Adrenal gland (tissue), 12 donors: ENCODE data around the gene METTL21A. TPM values are rescaled to one million over a fixed set of nuclear protein-coding genes. Genes with fewer than 3 reads are reported as not detected.

Experiments
- DNase-seq, 7 donors: peaks; one replicate each; pipeline ENCODE4 v3.0.0-alpha.2; 2019 to 2020
- H3K27ac ChIP-seq, 5 donors: fragments of 200-600 bp; sonication (generic) in 4 of 5; 1 replicate in 3 of 5; 2 replicates in 2 of 5; pipeline versions ENCODE4 v1.5.1 to v1.8.0; 2016 to 2020; ENCODE audit warnings: mild to moderate bottlenecking in 1 of 5
- H3K27me3 ChIP-seq: fragments of 200-600 bp; 2 replicates; pipeline ENCODE4 v1.8.0; 2021
- H3K36me3 ChIP-seq, 2 donors: fragments of 200-600 bp; replicated peaks in 1 of 2; 1 replicate in 1 of 2; 2 replicates in 1 of 2; pipeline versions ENCODE4 v1.5.1 to v1.8.0; 2018 to 2022
- H3K4me1 ChIP-seq, 2 donors: fragments of 200-600 bp; replicated peaks in 1 of 2; 1 replicate in 1 of 2; 2 replicates in 1 of 2; pipeline versions ENCODE4 v1.5.1 to v1.8.0; 2018 to 2021
- H3K4me3 ChIP-seq, 4 donors: fragments of 200-600 bp; sonication (generic) in 3 of 4; one replicate each; pipeline ENCODE4 v1.5.1; 2016 to 2018
- H3K9me3 ChIP-seq, 3 donors: fragments of 200-600 bp; sonication (generic) in 1 of 3; replicated peaks in 1 of 3; 1 replicate in 2 of 3; 2 replicates in 1 of 3; pipeline versions ENCODE4 v1.5.1 to v1.8.0; 2016 to 2021
- POLR2A ChIP-seq, 2 donors: fragments of 450-650 bp; IDR thresholded peaks; one replicate each; pipeline ENCODE4 v1.6.1; 2017; ENCODE audit warnings: antibody characterized with exemption in 2 of 2, mild to moderate bottlenecking in 2 of 2, moderate library complexity in 1 of 2
- WGBS, 4 donors: extraction: QIAGEN DNeasy Blood & Tissue Kit in 2 of 4; methylation state at CpG; one replicate each; pipeline versions ENCODE4 v1.1.5 to v1.1.7; 2013 to 2017; 5-methylcytosine and 5-hydroxymethylcytosine counted together
- intact Hi-C, 2 donors: fragments of 100-400 bp; cut with DNase I; formaldehyde crosslinking; loops; one replicate each; pipeline versions ENCODE4 v1.14.1 to v1.15.0; 2022 to 2023
- polyA plus RNA-seq, 3 donors: library from polyadenylated mRNA; stranded (reverse); fragments of 200-250 nt in 2 of 3; fragments of 350-450 nt in 1 of 3; fragmentation: Illumina TruSeq in 1 of 3; extraction: RNeasy Lipid Tissue Mini Kit (QIAGEN cat#74804) in 1 of 3; gene quantifications; one replicate each; pipeline ENCODE4 v1.2.3, GENCODE V29; 2013 to 2014
- small RNA-seq, 2 donors: library from RNA; depleted of rRNA; stranded (forward); fragments of <200 nt; gene quantifications; one replicate each; pipeline ENCODE3, GENCODE V24; 2016
- total RNA-seq, 9 donors: library from RNA; depleted of rRNA in 4 of 9; stranded (reverse); fragments of >200 nt in 4 of 9; fragments of 120-200 nt in 1 of 9; fragmentation: NEBNext Ultra II Directional in 1 of 9; extraction: Animal tissue kit (Norgen Biotek cat#: 25700) in 1 of 9; gene quantifications; one replicate each; pipeline versions ENCODE4 v1.1.0 to v1.2.4, GENCODE V29; 2013 to 2023
- TF ChIP-seq, protein P1 (sequence below), 6 experiments: fragments of 450-650 bp in 4 of 6; fragments of 200-600 bp in 2 of 6; sonication (generic) in 1 of 6; IDR thresholded peaks; 1 replicate in 5 of 6; 2 replicates in 1 of 6; pipeline versions ENCODE4 v1.5.1 to v1.8.0; 2016 to 2021; ENCODE audit warnings: antibody characterized with exemption in 6 of 6, mild to moderate bottlenecking in 2 of 6, moderate library complexity in 1 of 6
- donor health status: healthy with polysubstance abuse.
- donor health status: Bipolar disorder and iron deficiency.
- donor health status: DM: yes; HTN: yes; CAD: no.
- donor health status: DM: no; HTN: no; CAD: no.
- donor health status: DM: no; HTN: no; CAD: no.
- donor health status: DM: yes; HTN: yes; CAD: no.

The METTL21A gene
- total and polyA plus RNA-seq, 12 donors = 6.9 to 49.7 (median 13.6) TPM

DNA sequence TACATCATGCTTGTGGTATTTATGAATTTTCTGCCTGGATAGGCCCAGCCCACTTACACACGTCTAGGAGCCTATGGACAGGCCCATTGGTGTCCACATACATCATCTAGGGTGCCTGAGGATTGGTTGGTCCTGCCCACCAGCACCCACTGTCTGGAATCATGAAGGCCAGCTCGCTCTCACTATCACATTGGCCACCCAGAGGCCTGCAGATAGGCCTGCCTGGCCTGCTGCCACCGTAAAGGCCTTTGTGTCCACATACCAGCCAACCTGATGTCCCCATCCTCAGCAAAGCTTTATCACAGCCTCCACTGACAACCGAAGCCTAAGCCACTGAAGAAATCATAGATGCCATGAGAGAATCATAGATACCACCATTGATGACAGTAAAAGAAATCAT, 40.2 kb downstream of the METTL21A start:
- no peaks in the 10 kb centered on the region for H3K27me3 ChIP-seq
- no peaks in the 10 kb centered on the region for H3K4me1 ChIP-seq
- peaks cover 0 to 23% of the 10 kb centered on the region in 2 donors for H3K36me3 ChIP-seq
- no peaks in the 10 kb centered on the region for H3K9me3 ChIP-seq
- DNase-seq = no peak
- H3K27ac ChIP-seq = no peak overlapping the region
- TF ChIP-seq, protein P1, sequence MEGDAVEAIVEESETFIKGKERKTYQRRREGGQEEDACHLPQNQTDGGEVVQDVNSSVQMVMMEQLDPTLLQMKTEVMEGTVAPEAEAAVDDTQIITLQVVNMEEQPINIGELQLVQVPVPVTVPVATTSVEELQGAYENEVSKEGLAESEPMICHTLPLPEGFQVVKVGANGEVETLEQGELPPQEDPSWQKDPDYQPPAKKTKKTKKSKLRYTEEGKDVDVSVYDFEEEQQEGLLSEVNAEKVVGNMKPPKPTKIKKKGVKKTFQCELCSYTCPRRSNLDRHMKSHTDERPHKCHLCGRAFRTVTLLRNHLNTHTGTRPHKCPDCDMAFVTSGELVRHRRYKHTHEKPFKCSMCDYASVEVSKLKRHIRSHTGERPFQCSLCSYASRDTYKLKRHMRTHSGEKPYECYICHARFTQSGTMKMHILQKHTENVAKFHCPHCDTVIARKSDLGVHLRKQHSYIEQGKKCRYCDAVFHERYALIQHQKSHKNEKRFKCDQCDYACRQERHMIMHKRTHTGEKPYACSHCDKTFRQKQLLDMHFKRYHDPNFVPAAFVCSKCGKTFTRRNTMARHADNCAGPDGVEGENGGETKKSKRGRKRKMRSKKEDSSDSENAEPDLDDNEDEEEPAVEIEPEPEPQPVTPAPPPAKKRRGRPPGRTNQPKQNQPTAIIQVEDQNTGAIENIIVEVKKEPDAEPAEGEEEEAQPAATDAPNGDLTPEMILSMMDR (IDR thresholded peaks at IDR 0.05) = no peak
- no peak for TF ChIP-seq POLR2A (IDR thresholded peaks at IDR 0.05)
- H3K4me3 ChIP-seq = no peak overlapping the region
- intact Hi-C loops = no loop called here
- 95 to 99% (median 96%) methylated on average over 4 of the region's 4 CpGs for WGBS, 4 donors

DNA sequence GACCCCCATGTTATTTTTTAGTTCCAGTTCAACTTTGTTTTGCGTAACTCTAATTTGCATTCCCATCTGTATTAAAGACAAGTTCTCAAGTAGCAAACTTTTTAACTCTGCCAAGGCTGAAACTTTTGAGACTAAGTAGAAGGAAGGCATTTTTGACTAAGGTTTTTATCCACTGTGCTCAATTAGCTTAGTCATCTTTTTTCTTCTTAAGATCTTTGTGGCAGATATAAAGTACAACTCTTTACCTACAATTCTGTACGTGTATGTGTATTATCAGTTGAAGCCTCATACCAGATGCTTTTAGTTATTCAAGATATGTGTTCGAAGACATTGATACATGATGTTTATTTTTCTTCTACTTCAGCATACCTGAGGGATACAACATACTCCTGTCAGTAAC, 53.8 kb downstream of the METTL21A start:
- intact Hi-C loops = no loop called here
- 91 to 98% (median 95%) methylated on average over 3 of the region's 3 CpGs for WGBS, 4 donors
- H3K27me3 ChIP-seq = no peaks in the 10 kb centered on the region

DNA sequence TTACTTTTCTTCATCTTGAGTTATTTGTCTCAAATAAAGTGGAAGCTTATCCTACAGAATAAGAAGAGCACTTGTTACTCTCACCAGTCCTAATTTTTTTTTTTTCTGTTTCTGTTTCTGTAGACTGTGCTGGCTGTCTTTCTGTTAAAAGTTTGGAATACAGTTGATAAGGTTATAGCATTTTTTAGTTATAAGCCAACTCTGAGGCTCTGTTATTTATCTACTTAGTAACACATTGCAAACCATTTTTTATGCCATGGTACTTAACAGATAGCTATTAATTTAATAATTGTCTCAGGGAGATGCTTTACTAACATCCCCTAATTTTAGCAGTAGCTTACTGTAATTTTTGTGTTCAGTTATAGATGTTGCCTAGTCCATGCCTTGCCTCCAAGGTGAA, 57.5 kb downstream of the METTL21A start:
- Histone ChIP-seq H3K27ac (no peak overlapping the region), H3K9me3 (no peaks in the 10 kb centered on the region), H3K4me3 (no peak overlapping the region), H3K4me1 (peaks cover 0 to 8% of the 10 kb centered on the region in 2 donors), H3K27me3 (no peaks in the 10 kb centered on the region), H3K36me3 (peaks cover 0 to 18% of the 10 kb centered on the region in 2 donors)
- no peak for DNase-seq
- TF ChIP-seq POLR2A (IDR thresholded peaks at IDR 0.05) = no peak
- TF ChIP-seq, protein P1 (IDR thresholded peaks at IDR 0.05) = no peak
- intact Hi-C loops = no loop called here

More for the DNA sequence above, 53.8 kb downstream of the METTL21A start:
- Histone ChIP-seq H3K27ac (no peak overlapping the region), H3K36me3 (peaks cover 0 to 26% of the 10 kb centered on the region in 2 donors), H3K4me1 (no peaks in the 10 kb centered on the region), H3K9me3 (no peaks in the 10 kb centered on the region), H3K4me3 (no peak overlapping the region)
- DNase-seq = no peak
- no peak for TF ChIP-seq POLR2A (IDR thresholded peaks at IDR 0.05)
- TF ChIP-seq, protein P1 (IDR thresholded peaks at IDR 0.05) = no peak

DNA sequence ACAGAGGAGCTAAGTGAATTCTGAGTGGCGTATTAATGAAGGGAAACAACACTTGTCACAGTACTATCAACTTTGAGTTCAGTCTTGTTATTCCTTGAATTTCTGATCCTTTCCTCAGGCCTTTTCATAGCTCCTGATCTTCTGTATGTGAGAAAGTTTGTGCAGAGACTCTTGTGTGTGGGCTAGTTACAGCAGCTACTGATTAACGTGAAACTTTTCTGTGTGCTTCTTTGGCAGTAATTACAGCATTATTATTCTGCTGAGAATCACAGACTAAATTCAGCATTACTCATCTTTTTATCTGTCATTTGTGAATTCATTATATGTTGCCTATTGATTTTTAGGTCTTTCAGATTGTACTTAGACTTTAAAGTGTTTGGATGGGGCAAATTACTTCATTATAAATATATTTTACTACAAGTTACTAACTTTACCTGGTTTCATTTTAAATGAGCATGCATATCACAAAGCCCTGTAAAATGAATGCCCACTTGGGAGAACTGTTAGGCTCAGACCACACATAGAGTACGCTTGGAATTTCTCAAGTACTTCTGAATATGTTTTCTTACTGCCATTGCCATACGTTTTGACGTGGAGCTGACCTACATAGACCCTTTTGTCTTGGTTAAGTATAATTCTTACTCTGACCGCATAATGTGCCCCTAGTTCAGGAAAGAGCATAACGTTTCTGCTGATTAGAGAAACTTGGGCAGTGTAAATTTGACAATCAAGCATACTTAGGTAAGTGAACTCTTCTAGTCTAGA, 59.3 kb downstream of the METTL21A start:
- Histone ChIP-seq H3K27me3 (no peaks in the 10 kb centered on the region), H3K36me3 (peaks cover 0 to 13% of the 10 kb centered on the region in 2 donors), H3K4me1 (peaks cover 0 to 8% of the 10 kb centered on the region in 2 donors), H3K4me3 (no peak overlapping the region), H3K27ac (no peak overlapping the region), H3K9me3 (no peaks in the 10 kb centered on the region)
- TF ChIP-seq, protein P1 (IDR thresholded peaks at IDR 0.05) = no peak
- no peak for TF ChIP-seq POLR2A (IDR thresholded peaks at IDR 0.05)
- intact Hi-C loops = no loop called here
- no peak for DNase-seq
- 76 to 85% (median 80%) methylated on average over 7 of the region's 7 CpGs for WGBS, 4 donors

Small RNA genes within 50 kb of the gene (small RNA-seq; reads per million reads assigned to genes)
- 0 reads per million in 2 donors for gene RPS29P9

Other genes with a start within 250 kb of the METTL21A start
- 10 to 100 TPM; 24.8 to 77.8 (median 42.3) TPM for gene CREB1, start 95.4 kb downstream of the METTL21A start, total RNA-seq
- 10 to 100 TPM in 1 of 3 donors, 1 to 10 TPM in 2; 3.2 to 29.7 (median 7.2) TPM for gene CREB1, start 95.4 kb downstream of the METTL21A start, polyA plus RNA-seq
- gene CCNYL1, start 86.2 kb upstream of the METTL21A start, total RNA-seq = 10 to 100 TPM in 2 of 9 donors, 1 to 10 TPM in 7; 2.0 to 11.6 (median 7.3) TPM
- gene CCNYL1, start 86.2 kb upstream of the METTL21A start, polyA plus RNA-seq = 10 to 100 TPM in 1 of 3 donors, 1 to 10 TPM in 2; 3.9 to 13.3 (median 5.1) TPM
- 10 to 100 TPM; 14.6 to 31.0 (median 21.1) TPM for gene FZD5, start 144.5 kb upstream of the METTL21A start, total RNA-seq
- 1 to 10 TPM; 4.2 to 7.1 (median 5.4) TPM for gene FZD5, start 144.5 kb upstream of the METTL21A start, polyA plus RNA-seq